Hematopoietic multipotent progenitor cell treated with erythropoietin and hydrocortisone succinate and interleukin-3 and kit ligand, for 15 days (in vitro differentiated cells): ENCODE results near the gene OR1K1.
A peak's percentile ranks its signal among the peaks of the same experiment; 100 is the strongest.
"Not testable (repeated sequence)": the region's sequence is repeated elsewhere in the genome, so short reads cannot be mapped to it uniquely, and the experiment has no call there.

ENCODE experiments used
- DNase-seq: peaks from one replicate; pipeline ENCODE4 v3.0.0-alpha.2; 2015; ENCODE audit warnings: low spot score

The OR1K1 gene

GRCh38 chr9:122800066-122801060 is at the start of gene OR1K1:
TSS of gene OR1K1 (plus strand) at chr9:122800123. CDS start at chr9:122800123, 0 bp downstream.
- no peak for DNase-seq

- DNase-seq = no peak
Observed at GRCh38 chr9:122754825-122755224, 45.1 kb upstream of the OR1K1 start.

- DNase-seq = no peak
Observed at GRCh38 chr9:122767817-122768216, 32.1 kb upstream of the OR1K1 start.

DNA sequence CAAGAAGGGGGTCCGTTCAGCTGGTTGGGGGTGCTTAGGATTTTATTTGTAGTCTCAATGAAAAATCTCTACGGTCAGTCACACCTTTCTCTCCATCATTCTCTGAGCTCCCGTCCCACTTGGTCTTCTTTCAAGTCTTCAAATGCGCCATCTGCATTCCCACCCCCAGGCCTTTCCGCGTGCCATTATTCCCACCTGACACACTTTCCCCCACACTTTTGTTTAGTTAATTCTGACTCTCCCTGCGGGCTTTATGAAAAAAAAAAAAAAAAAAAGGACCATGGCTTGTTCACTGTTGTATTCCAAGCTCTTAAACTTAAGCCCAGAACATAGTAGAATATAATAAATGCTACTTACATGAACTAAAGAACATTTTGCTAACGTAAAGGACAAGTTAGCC is 22.9 kb upstream of the OR1K1 start:
- DNase-seq = no peak

DNA sequence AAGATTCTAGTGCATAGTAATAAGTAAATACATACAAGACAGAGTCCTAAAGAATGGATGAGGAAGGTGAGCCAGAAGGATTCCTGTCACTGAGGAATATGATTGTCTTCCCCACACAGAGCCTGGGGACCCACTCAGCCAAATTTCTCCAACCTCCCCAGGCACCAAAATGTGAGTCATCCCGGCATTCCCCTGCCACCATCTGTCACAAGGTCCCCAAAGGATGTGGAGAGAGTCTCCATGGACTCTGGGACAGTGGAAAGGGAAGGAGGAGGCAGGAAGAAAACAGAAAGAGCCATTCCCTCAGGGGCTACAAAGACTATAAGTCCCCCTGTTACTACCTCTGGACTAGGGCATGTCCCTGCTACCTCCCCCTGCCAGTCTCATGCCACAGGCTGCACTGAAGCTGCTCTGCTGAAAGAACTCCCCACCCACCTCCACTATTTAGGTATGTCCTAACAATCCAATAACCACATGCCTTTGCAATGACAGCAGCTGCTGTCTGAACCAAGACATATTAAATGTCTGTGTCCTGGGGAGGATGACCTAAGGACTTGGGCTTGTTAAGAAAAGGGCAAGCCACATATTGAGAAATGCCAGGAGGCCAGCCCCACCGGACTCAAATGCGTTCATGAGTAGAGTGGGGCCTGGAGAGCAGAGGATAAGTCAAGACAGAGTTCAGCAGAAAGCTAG is 21.8 kb upstream of the OR1K1 start:
- DNase-seq = no peak

DNA sequence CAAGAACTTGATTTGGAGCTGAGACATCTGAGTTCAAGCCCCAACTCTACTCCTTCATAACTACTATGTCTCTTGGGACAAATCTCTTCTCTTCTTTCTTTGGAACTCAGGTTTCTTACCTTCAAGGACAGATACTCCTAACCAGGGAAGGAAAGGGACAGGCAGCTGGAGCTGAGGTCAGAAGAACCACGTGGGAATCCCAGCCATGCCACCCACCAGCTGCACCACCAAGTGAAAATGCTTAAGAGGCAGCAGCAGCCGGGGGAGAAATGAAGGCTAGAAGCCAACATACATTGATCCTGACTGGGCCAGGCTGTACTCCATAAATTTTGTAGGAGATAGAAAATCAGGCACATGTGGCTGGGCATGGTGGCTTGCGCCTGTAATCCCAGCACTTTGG is 20.7 kb upstream of the OR1K1 start:
- DNase-seq = no peak

DNA sequence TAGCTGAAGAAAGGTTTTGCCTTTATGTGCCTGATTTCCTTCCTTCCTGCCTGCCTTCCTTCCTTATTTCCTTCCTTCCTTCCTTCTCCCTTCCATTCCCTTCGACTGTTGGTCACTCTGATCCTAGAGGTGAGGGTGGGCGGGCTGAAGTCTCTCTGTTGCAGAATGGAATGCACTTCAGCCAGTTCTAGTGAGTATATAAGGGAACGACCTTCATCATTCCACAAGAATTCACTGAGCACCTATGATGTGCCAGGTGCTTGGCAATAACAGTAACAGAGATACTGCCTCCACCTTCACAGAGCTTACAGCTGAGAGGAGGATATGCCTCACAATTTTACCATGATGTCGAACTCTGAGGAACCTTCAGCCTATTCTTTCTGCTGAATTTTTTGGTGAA is 19.9 kb upstream of the OR1K1 start:
- no peak for DNase-seq

- no peak for DNase-seq
Observed at GRCh38 chr9:122781671-122782070, 18.3 kb upstream of the OR1K1 start.

GRCh38 chr9:122785269-122785668 is 14.7 kb upstream of the OR1K1 start:
- no peak for DNase-seq

DNA sequence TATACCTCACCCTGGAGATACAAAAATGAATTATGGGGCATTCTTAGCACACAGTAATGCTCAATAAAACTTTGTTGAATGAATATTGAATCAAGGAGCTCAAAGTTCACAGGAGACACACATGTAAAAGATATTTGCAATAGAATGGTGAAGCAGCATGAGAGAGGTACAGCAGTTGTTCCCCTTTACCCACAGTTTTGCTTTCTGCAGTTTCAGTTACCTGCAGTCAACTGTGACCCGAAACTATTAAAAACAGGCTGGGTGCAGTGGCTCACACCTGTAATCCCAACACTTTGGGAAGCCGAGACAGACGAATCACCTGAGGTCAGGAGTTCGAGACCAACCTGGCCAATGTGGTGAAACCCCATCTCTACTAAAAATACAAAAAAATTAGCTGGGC is 13.6 kb upstream of the OR1K1 start:
- DNase-seq = no peak

- no peak for DNase-seq
Observed at GRCh38 chr9:122788831-122789230, 11.1 kb upstream of the OR1K1 start, which contains the start of gene OR5C1. TSS of gene OR5C1 (plus strand) at chr9:122788933. CDS start at chr9:122788933, 0 bp downstream.

GRCh38 chr9:122789256-122790046 is 10.5 kb upstream of the OR1K1 start:
- no peak for DNase-seq

DNA sequence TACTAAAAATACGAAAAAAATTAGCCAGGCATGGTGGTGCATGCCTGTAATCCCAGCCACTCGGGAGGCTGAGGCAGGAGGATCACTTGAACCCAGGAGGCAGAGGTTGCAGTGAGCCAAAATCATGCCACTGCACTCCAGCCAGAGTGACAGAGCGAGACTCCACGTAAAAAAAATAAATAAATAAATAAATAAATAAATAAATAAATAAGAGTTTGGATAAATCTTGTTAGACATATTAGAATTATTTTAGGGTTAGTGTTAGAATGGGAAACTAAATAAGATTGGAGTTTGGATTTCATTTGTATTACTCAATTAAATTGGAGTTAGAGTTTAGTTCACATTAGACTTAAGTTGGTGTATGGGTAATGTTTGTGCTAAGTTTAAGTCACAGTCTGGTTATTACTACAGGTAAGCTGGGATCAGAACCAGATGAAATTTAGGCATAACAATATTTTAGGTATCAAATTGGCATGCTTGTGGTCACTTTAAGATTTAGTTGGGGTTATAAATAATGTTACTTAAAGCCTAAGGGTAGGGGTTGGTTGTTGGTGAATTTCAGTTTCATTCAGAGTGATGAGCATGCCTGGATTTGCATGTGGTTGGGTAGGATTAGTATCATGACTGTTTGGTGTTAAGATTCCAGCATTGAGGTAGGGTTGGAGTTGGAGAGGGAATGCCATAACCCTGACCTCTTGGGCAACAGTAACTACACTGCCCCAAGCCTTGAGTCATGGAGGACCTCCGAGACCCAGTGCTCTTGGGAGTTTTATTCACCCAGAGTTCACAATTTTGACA is 7.9 kb upstream of the OR1K1 start:
- DNase-seq = no peak

GRCh38 chr9:122797316-122798063 is 2.4 kb upstream of the OR1K1 start:
- DNase-seq = no peak

GRCh38 chr9:122806661-122807060 is 6.7 kb downstream of the OR1K1 start:
- no peak for DNase-seq

- DNase-seq = no peak
Observed at GRCh38 chr9:122807271-122807900, 7.5 kb downstream of the OR1K1 start.

- DNase-seq = no peak
Observed at GRCh38 chr9:122808141-122808540, 8.2 kb downstream of the OR1K1 start.

GRCh38 chr9:122809261-122809660 is 9.3 kb downstream of the OR1K1 start:
- DNase-seq = not testable (repeated sequence)

- DNase-seq = peak; percentile 84
Observed at GRCh38 chr9:122810306-122810946, 10.5 kb downstream of the OR1K1 start.

GRCh38 chr9:122812736-122813135 is 12.8 kb downstream of the OR1K1 start:
- no peak for DNase-seq
